HG03558 (cell line): ENCODE results near the gene CEP112.

Experiments used
- ATAC-seq: cut with Tn5 transposase; IDR thresholded peaks from one replicate; pipeline ENCODE4 v1.9.1; 2021; ENCODE audit warnings: moderate number of reproducible peaks; ENCODE audit not compliant: unreplicated experiment; ENCODE audit errors: extremely low read depth

The CEP112 gene

DNA sequence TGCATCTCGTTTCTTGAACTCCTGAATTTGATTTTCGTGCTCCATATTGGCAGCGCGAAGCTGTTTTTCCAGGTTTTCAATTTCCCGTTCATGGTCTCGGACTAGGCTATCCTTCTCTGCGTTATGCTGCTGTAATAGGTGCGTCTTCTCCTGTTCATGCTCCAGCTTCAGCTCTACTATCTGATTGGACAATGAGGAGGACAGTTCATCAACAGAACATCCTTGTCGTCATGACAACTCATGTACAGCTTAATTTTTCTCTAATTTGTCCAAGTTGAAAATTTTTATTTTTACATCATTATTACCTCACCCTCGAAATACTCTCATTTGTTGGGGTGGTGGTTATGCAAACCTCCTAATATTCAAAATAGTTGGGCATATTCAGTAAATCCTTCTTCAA is 289.8 kb downstream of the CEP112 start:
- no peak for ATAC-seq

DNA sequence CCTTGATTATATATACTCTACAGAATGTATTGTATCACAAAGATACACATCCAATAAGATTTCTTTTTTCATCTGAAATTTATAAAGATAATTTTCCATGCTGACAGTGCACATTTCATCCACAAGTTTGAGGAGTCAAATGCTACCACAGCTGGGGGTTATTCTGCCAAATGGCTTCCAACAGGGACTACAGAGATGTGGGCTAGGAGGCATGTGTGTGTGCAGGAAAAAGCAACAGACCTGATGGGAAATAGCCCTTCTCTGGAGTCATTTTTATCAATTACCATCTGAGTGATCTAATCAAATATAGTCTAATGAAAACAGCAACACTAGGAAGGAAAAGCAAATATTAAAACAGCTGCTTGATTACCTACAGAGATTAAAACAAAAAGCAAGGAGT is 290.5 kb downstream of the CEP112 start:
- no peak for ATAC-seq

DNA sequence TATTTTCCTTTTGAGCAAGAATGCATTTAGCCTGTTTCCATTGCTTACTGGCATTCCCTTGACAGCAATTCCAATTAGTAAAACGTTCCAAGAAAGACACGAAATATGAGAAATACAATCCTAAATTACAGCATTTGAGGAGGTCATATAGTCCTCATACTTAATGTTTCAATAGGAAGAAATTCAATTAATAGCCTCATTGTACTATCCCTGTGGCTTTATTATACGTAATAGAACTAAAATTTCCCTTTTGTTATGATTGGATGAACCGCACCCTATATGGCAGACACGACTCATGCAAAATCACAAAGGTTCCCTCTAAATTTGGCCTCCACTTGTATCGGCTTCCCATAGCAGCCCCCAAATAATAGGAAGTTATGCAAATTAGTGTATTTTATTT is 291.7 kb downstream of the CEP112 start:
- no peak for ATAC-seq

DNA sequence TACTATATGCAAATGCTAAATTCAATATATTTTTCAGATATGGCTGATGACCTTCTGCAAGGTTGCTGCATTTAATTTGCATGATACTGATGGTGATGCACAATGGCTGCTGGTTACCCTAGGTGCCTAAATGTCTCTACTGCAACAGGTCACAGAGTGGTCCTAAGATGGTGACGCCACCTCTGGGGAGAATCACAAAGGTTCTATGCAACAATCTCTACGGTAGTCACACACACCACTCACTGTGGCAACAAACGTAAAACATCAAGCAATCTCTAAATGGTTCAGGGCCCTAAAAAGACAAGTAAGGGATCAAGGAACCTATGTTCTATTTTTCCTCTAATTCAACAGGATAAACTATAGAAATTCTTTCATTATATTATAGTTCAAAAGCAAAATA is 293.3 kb downstream of the CEP112 start:
- no peak for ATAC-seq

DNA sequence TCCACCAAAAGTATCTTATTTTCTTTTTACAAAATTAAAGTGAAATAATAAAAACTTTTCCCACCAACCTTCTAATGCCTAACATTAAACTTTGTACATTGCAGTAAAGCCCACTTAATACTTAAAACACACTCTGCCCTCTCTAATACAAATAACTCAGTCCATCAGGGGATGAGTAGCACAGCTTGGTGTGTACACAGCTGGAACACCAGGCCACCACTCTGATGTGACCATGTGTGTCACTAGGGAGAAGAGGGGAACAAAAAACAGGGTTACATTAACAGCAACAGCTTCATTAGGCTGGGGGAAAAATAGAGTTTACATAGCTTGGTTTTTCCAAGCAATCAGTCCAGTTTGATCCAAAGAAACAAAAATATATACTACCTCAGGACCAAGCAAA is 295.0 kb downstream of the CEP112 start:
- no peak for ATAC-seq

DNA sequence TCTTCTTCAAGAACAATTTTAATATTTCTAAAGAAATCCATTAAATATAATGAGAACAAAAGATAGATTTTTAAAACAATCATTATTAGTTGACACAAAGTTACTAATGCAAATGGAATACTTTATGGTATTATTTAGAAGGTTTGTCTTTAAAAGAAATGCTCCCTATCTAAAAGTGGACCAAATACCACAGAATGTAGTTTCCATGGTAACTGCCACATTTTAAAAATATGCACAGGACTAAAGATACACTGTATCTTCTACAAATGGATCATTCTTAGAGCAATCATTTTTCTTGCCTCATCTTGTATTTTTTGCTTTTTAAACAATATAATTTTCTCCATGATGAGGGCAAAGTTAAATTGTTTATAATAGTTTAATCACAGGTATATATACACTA is 296.0 kb downstream of the CEP112 start:
- ATAC-seq = no peak

DNA sequence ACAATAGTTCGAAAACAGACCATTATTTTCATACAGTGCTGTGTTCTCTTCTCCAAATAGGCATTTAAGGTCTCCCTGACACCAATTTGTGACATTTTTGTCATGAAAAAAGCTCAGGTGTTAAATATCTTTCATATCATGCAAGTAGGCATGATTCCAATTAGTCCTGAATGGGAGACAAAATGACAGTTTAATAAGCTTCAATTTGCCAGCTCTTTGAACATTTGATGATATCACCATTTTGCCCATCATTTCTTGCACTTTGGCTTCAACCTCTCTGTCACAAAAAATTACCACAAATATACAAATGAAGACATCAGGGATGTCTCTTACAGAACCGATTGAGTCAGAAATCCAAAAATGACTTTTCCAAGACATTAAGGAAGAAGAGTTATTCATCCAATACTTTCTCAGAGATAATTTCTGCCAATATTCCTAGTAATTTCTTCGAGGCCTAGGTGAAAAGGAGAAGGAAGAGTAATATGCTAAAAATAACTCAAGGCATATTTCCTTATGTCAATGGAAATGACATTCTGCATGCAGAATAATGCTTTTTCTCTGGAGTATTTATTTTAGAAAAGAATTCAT is 298.1 kb downstream of the CEP112 start:
- no peak for ATAC-seq

DNA sequence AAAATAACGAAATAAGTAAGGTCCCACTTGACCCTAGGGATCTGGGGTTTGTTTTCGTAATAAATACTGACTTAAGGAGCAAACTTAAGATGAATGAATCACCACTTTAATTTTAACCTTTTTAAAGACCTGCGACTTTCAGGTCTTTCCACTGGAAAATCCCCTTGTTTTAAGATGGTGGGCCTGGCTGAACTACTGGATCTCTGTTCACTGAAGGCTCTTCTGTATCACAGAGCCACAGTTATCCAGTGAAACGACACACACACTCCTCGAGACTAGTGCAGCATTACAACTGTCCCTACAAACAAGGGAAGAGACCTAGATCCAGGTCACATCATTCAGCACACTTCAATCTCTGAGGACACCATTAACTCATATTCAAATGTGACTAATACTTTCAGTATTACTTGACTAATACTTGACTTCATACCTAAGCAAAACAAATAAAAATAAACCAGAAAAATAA is 299.0 kb downstream of the CEP112 start:
- ATAC-seq = no peak

DNA sequence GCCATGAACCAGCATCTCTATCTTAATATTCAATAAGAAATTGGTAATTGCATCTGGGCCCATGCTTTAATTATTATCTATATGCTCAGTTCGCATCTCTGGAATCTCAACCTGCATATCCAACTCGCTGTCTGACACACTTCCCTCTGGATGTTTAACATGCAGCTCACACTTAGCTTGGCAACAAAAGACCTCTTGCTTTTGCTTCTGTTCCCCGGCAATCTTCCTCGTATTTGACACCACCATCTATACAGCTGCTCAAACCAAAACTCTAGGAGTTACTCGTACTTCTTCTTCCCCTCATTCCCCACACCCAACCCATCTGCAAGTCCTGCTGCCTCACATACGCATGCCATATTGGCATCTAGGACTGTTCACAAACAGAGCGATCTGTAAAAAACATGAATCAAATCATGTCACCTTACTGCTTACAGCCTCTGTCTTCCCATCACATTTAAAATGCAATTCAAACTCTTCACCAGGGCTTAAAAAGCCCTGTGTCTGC is 300.6 kb downstream of the CEP112 start:
- ATAC-seq = no peak

DNA sequence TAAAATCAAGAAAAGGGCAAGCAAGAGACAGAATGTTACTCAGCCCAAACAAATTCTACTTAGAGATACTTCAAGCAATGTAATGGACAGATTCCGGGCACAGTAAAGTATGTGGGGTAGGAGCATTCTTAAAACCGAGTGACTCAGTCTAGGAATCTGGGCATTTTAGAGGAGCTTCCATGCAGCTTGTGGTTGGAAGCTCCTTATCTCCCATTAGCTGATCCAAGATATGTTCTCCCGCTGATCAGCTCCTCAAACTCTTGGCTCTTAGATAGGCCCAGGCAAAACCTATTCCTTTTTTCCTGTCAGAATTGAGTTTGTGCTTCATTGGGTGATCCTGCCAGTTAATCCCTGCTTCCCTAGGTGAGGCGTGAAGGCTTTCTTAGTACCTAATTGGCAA is 303.3 kb downstream of the CEP112 start:
- no peak for ATAC-seq

DNA sequence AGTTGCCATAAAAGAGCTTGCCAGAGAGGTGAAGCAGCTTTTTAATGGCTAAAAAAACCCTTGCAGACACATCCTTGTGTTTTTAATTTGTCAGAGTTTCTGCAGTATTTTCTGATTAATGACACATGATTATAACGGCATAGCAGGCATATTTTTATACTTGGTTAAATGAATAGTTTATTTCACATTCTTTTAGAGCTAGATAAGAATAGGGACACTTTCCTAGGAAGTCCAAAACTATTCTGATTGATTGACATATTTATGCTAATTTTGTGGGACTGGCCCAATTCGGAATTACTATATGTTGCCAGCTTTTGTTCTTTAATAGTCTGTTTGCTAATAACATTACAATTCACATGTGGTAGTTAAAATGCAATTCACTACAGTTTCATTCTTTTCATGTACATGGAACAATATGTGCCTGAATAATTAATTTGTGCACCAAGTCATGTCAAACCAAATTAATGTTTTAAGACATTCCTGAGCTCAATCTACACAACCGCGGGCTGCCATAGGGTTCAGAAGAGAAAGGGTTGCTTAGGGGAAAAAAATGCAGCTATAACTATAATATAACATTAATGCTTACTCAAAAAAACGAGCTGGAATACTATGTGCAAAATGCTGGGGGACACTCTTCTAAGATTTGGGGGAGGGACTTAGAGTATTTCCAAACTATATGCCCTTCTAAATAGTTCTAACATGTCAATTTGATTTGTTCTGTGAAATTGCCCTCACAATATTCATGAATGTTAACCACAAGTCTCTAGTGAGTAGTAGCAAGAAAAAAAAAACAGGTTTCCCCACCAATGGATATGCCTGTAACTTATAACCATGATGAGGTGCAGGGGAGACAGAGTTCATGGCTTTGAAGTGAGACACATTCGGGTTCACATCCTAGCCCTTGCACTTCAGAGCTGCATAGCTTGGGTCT is 305.4 kb downstream of the CEP112 start:
- ATAC-seq = no peak

DNA sequence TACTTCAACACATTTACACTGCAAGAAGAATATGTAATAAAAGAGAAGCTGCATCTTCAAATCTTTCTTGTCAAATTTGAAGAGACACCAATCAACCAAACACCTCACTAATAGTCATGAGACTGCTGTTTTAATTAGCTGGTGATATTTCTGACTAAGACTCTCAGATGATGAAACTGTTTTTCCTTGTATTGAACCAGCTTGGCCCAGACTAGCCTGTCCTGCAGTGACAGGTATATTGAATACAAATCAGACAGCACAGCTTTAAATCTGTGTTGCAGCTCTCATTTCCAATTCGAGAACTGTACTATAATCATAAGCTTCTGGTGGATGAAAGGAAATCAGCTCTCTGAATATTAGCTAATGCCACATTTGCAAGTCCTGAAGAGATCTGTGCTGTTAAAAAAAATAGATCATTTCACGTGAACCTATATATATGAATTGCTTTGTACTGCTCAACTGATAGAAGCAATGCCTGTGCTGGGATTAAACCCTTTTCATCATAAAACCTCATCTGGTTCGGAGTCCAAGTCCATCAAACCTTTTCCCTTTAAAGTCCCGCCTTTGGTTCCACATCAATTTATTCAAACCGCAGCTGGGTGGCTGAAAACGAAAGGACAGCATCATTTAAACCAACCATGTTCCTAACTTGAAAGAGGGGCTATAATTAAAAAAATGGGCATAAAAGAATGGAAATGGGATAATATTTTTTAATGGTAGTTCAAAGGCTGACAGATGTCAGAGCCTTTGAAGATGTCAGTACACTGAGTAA is 306.2 kb downstream of the CEP112 start:
- no peak for ATAC-seq

DNA sequence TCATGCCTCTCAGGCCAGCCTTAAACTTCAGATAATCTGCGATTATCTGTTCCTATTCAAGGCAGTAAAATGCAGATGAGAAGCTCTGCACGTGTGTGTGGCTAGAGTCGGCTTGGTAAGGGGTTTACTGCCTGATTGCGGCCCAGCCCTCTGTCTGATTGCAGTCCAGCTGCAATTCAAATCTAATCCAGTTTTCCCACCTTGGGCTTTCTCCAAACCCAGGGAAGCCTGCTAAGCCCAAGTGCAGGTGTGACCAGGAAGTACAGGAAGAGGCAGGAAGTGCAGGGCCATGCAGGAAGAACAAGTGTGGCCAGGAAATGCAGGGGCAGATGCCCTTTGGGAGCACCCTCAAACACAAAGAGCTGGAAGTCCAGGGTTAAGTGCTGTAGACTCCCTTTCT is 314.9 kb downstream of the CEP112 start:
- no peak for ATAC-seq

DNA sequence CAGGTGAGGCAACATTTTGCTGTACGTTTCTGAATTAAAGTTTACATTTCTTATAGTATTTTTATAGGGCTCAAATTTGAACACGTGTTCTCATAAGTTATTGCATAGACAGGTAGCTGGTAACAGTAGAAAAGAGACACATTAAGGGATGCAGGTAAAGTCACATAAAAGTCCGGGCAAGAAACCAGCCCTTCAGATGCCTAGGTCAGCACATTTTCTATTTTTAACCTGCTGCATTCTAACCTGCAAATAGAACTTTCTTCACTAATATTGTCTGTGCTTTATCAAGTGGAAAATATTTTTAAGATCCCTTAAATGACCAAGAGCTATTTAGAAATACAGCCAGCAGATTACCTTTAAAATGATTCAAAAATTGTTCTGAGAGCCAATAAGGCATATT is 323.1 kb downstream of the CEP112 start:
- no peak for ATAC-seq

DNA sequence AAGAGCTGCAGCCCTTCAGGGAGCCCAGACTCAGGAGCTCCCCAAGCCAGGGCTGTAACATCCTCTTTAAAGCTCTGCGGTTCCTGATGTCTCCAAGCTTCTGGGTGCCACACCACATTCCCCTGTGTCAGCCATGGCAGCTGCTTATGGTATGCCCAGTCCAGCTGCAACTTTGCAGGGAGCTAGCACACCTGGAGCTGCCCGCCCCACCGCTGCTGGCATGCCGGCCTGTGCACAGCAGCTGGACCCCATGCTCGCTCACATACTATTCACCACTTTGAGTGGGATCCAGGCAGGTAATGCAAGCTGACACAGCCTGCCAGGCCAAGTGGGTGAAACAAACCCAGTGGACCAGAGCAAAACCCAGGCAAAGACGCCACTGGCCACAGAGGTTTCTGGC is 324.9 kb downstream of the CEP112 start:
- ATAC-seq = no peak

DNA sequence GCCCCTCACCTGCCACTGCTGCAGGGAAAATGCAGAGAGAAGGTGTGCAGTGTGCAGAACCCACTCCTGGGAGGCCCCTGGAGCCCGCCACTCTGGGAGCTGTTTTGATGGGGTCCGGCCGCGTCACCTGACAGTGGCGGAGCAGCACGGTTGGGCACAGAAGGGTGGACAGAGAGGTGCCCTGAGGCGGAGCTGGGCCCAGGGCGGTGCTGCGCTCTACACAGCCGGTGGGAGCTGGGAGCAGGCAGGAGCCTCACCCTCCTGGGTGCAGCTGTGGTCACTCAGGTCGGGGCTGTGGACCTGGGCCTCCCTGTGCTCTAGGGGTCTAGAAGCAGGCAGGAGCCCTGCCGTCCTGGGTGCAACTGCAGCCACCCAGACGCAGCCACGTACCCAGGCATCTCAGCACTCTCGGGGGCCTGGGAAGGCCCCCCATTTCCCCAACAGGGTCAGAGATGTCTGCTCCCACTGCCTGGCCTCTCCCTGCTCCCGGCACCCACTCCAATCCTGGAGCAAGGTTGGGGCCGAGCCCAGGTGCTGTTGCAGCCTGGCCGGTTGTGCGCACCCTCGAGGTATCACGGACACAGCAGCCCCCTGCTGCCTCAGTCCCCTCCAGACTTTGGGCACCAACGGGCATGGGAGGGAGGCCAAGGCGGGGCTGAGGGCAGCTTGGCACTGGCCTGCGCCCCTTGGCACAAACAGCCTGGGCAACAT is 326.1 kb downstream of the CEP112 start:
- ATAC-seq = no peak

DNA sequence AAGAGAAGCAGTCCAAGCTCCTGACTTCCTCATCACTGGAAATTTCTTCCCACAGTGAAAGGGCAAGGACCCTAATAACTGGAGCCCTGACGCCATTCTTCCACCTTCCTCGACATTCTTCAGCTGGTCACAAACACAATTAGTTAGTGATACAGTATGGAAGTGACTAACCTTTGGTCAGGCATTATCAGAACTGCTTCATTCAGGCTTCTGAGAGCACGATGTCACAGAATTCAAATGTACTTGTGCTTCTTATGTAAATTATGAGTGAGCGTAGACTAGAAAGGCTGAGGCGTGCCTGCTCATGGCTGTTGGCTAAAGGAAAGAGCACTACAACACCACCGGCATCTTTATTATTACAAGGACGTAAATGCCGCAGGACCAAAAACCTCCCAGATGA is 327.5 kb downstream of the CEP112 start:
- ATAC-seq = no peak

DNA sequence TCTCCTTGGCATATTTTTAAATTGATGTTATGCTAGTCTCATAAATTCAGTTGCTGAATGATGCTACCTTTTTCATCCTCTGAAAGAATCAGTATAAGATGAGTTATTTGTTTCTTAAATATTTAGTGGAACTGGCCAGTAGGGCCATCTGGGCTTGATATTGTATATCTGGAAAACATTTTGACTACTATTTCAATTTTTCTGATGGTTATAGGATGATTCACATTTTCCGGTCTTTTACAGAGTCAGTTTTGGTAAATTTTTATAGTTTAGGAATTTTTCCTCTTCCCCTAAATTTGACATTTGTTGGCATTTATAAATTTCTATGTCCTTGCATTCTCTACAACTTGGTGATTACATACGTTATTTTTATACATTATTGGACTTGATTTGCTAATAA is 334.2 kb downstream of the CEP112 start:
- ATAC-seq = no peak

DNA sequence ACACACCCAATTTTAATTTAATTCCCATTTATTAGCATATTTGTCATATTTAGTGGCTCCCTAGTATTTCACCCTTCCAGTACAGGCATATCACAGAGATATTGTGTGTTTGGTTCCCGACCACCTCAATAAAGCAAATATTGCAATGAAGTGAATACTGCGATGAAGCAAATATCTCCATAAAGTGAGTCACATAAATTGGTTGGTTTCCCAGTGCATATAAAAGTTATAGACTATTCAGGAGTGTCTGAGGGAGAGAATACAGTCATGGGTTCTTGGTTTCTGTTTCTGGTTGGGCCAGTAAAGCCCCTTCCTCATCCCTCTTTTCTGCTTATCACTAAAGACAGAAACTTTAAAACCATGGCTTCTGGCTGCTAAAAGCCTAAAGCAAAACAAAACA is 335.1 kb downstream of the CEP112 start:
- no peak for ATAC-seq

DNA sequence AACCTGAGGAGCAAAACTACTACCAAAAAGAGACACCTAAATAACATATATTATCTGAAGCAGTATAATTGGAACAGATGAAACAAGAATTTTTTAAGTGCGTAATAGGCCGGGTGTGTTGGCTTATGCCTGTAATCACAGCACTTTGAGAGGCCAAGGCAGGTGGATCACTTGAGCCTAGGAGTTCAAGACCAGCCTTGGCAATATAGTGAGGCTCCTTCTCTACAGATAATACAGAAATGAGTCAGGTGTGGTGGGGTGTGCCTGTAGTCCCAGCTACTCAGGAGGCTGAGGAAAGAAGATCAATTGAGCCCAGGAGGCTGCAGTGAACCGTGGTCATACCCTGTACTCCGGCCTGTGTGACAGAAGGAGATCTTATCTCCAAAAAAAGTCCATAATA is 336.3 kb downstream of the CEP112 start:
- ATAC-seq = no peak
